Stimulated activated CD8-positive, alpha-beta memory T cell treated with anti-CD3 and anti-CD28 coated beads, Interleukin-4, amount 100 ng/mL, for 24 hours (primary cell): ENCODE measurements around the gene PRLR.
A peak's percentile ranks its signal among the peaks of the same experiment; 100 is the strongest.

Experiments used
- DNase-seq: peaks from one replicate; pipeline ENCODE4 v3.0.0-alpha.2; 2020; ENCODE audit warnings: low read depth

The PRLR gene

GRCh38 chr5:35233601-35234000 lies 3.3 kb upstream of the PRLR start:
- DNase-seq: no peak

GRCh38 chr5:35233121-35233520 lies 2.8 kb upstream of the PRLR start:
- no peak for DNase-seq

GRCh38 chr5:35232124-35232523 lies 1.8 kb upstream of the PRLR start:
- no peak for DNase-seq

GRCh38 chr5:35229076-35230037 lies 930 bp downstream of the PRLR start:
- no peak for DNase-seq

GRCh38 chr5:35228310-35228709 lies 2.0 kb downstream of the PRLR start:
- DNase-seq: no peak

GRCh38 chr5:35227720-35228119 lies 2.6 kb downstream of the PRLR start:
- DNase-seq: no peak

- no peak for DNase-seq
Observed at GRCh38 chr5:35223787-35224395, 6.4 kb downstream of the PRLR start.

GRCh38 chr5:35220967-35221366 lies 9.3 kb downstream of the PRLR start:
- DNase-seq: no peak

- DNase-seq: no peak
Observed at GRCh38 chr5:35218981-35219380, 11.3 kb downstream of the PRLR start.

- DNase-seq: no peak
Observed at GRCh38 chr5:35214051-35214450, 16.2 kb downstream of the PRLR start.

- no peak for DNase-seq
Observed at GRCh38 chr5:35213608-35214007, 16.7 kb downstream of the PRLR start.

GRCh38 chr5:35212122-35212982 lies 17.9 kb downstream of the PRLR start:
- no peak for DNase-seq

- DNase-seq: no peak
Observed at GRCh38 chr5:35209862-35210261, 20.4 kb downstream of the PRLR start.

- DNase-seq: no peak
Observed at GRCh38 chr5:35205606-35206005, 24.7 kb downstream of the PRLR start.

GRCh38 chr5:35205186-35205585 lies 25.1 kb downstream of the PRLR start:
- DNase-seq: no peak

GRCh38 chr5:35203403-35203802 lies 26.9 kb downstream of the PRLR start:
- DNase-seq: no peak

- peak; percentile 28 for DNase-seq
Observed at GRCh38 chr5:35202319-35203111, 27.8 kb downstream of the PRLR start.

- DNase-seq: no peak
Observed at GRCh38 chr5:35201291-35201690, 29.0 kb downstream of the PRLR start.

GRCh38 chr5:35199886-35200285 lies 30.4 kb downstream of the PRLR start:
- DNase-seq: no peak

GRCh38 chr5:35198686-35199085 lies 31.6 kb downstream of the PRLR start:
- no peak for DNase-seq

- no peak for DNase-seq
Observed at GRCh38 chr5:35198075-35198474, 32.2 kb downstream of the PRLR start.

GRCh38 chr5:35197351-35197750 lies 32.9 kb downstream of the PRLR start:
- no peak for DNase-seq
